Activated CD8-positive, alpha-beta memory T cell treated with anti-CD3 and anti-CD28 coated beads, Interleukin-2, amount 10 ng/mL, durations not matched to agents 7 days and 5 days (primary cell): ENCODE results near the gene BEX4. TPM values are rescaled to one million over a fixed set of nuclear protein-coding genes. Genes with fewer than 3 reads are reported as not detected.
A peak's percentile ranks its signal among the peaks of the same experiment; 100 is the strongest.
"Not testable (repeated sequence)": the region's sequence is repeated elsewhere in the genome, so short reads cannot be mapped to it uniquely, and the experiment has no call there.

Experiments used
- ATAC-seq: fragments of 150-1000 bp; cut with Tn5 transposase; one replicate; pipeline ENCODE4 v1.10.0; 2021; ENCODE audit warnings: moderate library complexity
- CTCF ChIA-PET: fragments of 350-600 bp; sonication (Branson Sonifier 250); formaldehyde crosslinking; loops from one replicate; lab custom pipeline; 2021; ENCODE audit warnings: antibody characterized with exemption; lab: Charles Lee
- DNase-seq: peaks from one replicate; pipeline ENCODE4 v3.0.0-alpha.2; 2020
- H3K27ac Mint-ChIP-seq: one replicate; pipeline ENCODE4 v1.8.0; 2021; ENCODE audit warnings: mild to moderate bottlenecking, mixed read lengths
- H3K27me3 Mint-ChIP-seq: one replicate; pipeline ENCODE4 v1.8.0; 2021; ENCODE audit warnings: mixed read lengths
- H3K36me3 Mint-ChIP-seq: one replicate; pipeline ENCODE4 v1.8.0; 2021; ENCODE audit warnings: mild to moderate bottlenecking, mixed read lengths
- H3K4me1 Mint-ChIP-seq: one replicate; pipeline ENCODE4 v1.8.0; 2021; ENCODE audit warnings: mixed read lengths
- H3K4me3 Mint-ChIP-seq: one replicate; pipeline ENCODE4 v1.8.0; 2021; ENCODE audit warnings: mild to moderate bottlenecking, moderate library complexity, mixed read lengths
- H3K9me3 Mint-ChIP-seq: one replicate; pipeline ENCODE4 v1.8.0; 2022; ENCODE audit warnings: low read depth, mixed read lengths
- total RNA-seq, 2 experiments: library from RNA; stranded (reverse); gene quantifications; one replicate each; pipeline ENCODE4 v1.2.3, GENCODE V29; 2021

Gene BEX4
- total RNA-seq, 2 experiments from 2014 or later: 8.3 to 12.4 TPM

- Mint-ChIP-seq H3K9me3 (no peaks in the 10 kb centered on the region), H3K4me3 (no peak overlapping the region), H3K36me3 (peaks cover 5% of the 10 kb centered on the region), H3K27me3 (no peaks in the 10 kb centered on the region), H3K4me1 (peaks cover 2% of the 10 kb centered on the region), H3K27ac (no peak overlapping the region)
- DNase-seq (no peak), ATAC-seq (no peak)
- CTCF ChIA-PET: no interaction called here
Measured at GRCh38 chrX:103212749-103213457, 2.0 kb upstream of the BEX4 start.

- peak overlapping the region; percentile 61 for H3K4me3 Mint-ChIP-seq
- H3K36me3 Mint-ChIP-seq: peaks cover 5% of the 10 kb centered on the region
- ATAC-seq (peak; percentile 43), DNase-seq (peak; percentile 50)
- no peaks in the 10 kb centered on the region for H3K9me3 Mint-ChIP-seq
- H3K4me1 Mint-ChIP-seq: peaks cover 2% of the 10 kb centered on the region
- CTCF ChIA-PET: interaction anchor here (1.0 kb wide), 1 partner anchor 248 kb away, joined by 3 read pairs; no protein-coding TSS in a partner anchor
- H3K27ac Mint-ChIP-seq: peak overlapping the region; percentile 64
- peaks cover 6% of the 10 kb centered on the region for H3K27me3 Mint-ChIP-seq
Measured at GRCh38 chrX:103215425-103215991, 600 bp downstream of the BEX4 start.

GRCh38 chrX:103220511-103221323 lies 5.8 kb downstream of the BEX4 start:
- Mint-ChIP-seq H3K4me1 (no peaks in the 10 kb centered on the region), H3K36me3 (peaks cover 5% of the 10 kb centered on the region), H3K27me3 (peaks cover 36% of the 10 kb centered on the region), H3K27ac (no peak overlapping the region), H3K9me3 (no peaks in the 10 kb centered on the region), H3K4me3 (no peak overlapping the region)
- no peak for ATAC-seq
- DNase-seq: no peak
- CTCF ChIA-PET: interaction anchor here (1.4 kb wide), 1 partner anchor 10 kb away, joined by 7 read pairs; no protein-coding TSS in a partner anchor

GRCh38 chrX:103225918-103226317 lies 11.0 kb downstream of the BEX4 start:
- H3K4me3 Mint-ChIP-seq, H3K36me3 Mint-ChIP-seq, H3K9me3 Mint-ChIP-seq, DNase-seq, H3K27ac Mint-ChIP-seq, ATAC-seq, H3K4me1 Mint-ChIP-seq, CTCF ChIA-PET: not testable (repeated sequence)
- H3K27me3 Mint-ChIP-seq: peaks cover 30% of the 10 kb centered on the region

- ATAC-seq (no peak), DNase-seq (no peak)
- Mint-ChIP-seq H3K36me3 (no peaks in the 10 kb centered on the region), H3K27me3 (no peaks in the 10 kb centered on the region), H3K9me3 (no peaks in the 10 kb centered on the region), H3K4me1 (no peaks in the 10 kb centered on the region), H3K27ac (no peak overlapping the region), H3K4me3 (no peak overlapping the region)
- CTCF ChIA-PET: no interaction called here
Measured at GRCh38 chrX:103233263-103233662, 18.4 kb downstream of the BEX4 start.

- no peaks in the 10 kb centered on the region for H3K27me3 Mint-ChIP-seq
- no peaks in the 10 kb centered on the region for H3K36me3 Mint-ChIP-seq
- no peak overlapping the region for H3K27ac Mint-ChIP-seq
- CTCF ChIA-PET: no interaction called here
- no peak for DNase-seq
- ATAC-seq: no peak
- H3K4me1 Mint-ChIP-seq: no peaks in the 10 kb centered on the region
- H3K9me3 Mint-ChIP-seq: no peaks in the 10 kb centered on the region
- no peak overlapping the region for H3K4me3 Mint-ChIP-seq
Measured at GRCh38 chrX:103234869-103235268, 20.0 kb downstream of the BEX4 start.

- H3K27ac Mint-ChIP-seq, H3K36me3 Mint-ChIP-seq, DNase-seq, H3K4me3 Mint-ChIP-seq, CTCF ChIA-PET, H3K27me3 Mint-ChIP-seq, ATAC-seq, H3K9me3 Mint-ChIP-seq, H3K4me1 Mint-ChIP-seq: not testable (repeated sequence)
Measured at GRCh38 chrX:103235608-103236007, 20.7 kb downstream of the BEX4 start.

- Mint-ChIP-seq H3K4me1 (no peaks in the 10 kb centered on the region), H3K27me3 (no peaks in the 10 kb centered on the region), H3K27ac (no peak overlapping the region), H3K4me3 (no peak overlapping the region), H3K36me3 (no peaks in the 10 kb centered on the region), H3K9me3 (no peaks in the 10 kb centered on the region)
- ATAC-seq (no peak), DNase-seq (no peak)
- CTCF ChIA-PET: no interaction called here
Measured at GRCh38 chrX:103236296-103236695, 21.4 kb downstream of the BEX4 start.

- no peaks in the 10 kb centered on the region for H3K36me3 Mint-ChIP-seq
Measured at GRCh38 chrX:103240155-103240554, 25.2 kb downstream of the BEX4 start.

GRCh38 chrX:103248553-103248952 lies 33.6 kb downstream of the BEX4 start:
- Mint-ChIP-seq H3K27me3 (no peaks in the 10 kb centered on the region), H3K9me3 (no peaks in the 10 kb centered on the region), H3K4me3 (no peak overlapping the region), H3K27ac (no peak overlapping the region), H3K4me1 (peaks cover 1% of the 10 kb centered on the region), H3K36me3 (peaks cover 3% of the 10 kb centered on the region)
- DNase-seq: no peak
- ATAC-seq: no peak
- CTCF ChIA-PET: interaction anchor here (1.2 to 1.4 kb wide), 2 partner anchors 37 to 40 kb away, joined by 5 to 8 read pairs; no protein-coding TSS in a partner anchor

More at GRCh38 chrX:103240155-103240554, 25.2 kb downstream of the BEX4 start:
- CTCF ChIA-PET: no interaction called here
- H3K27ac Mint-ChIP-seq: no peak overlapping the region
- H3K4me3 Mint-ChIP-seq: no peak overlapping the region
- H3K4me1 Mint-ChIP-seq: no peaks in the 10 kb centered on the region
- no peaks in the 10 kb centered on the region for H3K9me3 Mint-ChIP-seq
- ATAC-seq (no peak), DNase-seq (no peak)
- H3K27me3 Mint-ChIP-seq: peaks cover 2% of the 10 kb centered on the region

- H3K4me3 Mint-ChIP-seq: no peak overlapping the region
- CTCF ChIA-PET: interaction anchor here (1.4 kb wide), 1 partner anchor 39 kb away, joined by 8 read pairs; no protein-coding TSS in a partner anchor
- H3K36me3 Mint-ChIP-seq: peaks cover 7% of the 10 kb centered on the region
- peaks cover 8% of the 10 kb centered on the region for H3K4me1 Mint-ChIP-seq
- no peak overlapping the region for H3K27ac Mint-ChIP-seq
- no peak for ATAC-seq
- H3K27me3 Mint-ChIP-seq: no peaks in the 10 kb centered on the region
- no peaks in the 10 kb centered on the region for H3K9me3 Mint-ChIP-seq
- no peak for DNase-seq
Measured at GRCh38 chrX:103249805-103250204, 34.9 kb downstream of the BEX4 start.

- no peak overlapping the region for H3K27ac Mint-ChIP-seq
- H3K36me3 Mint-ChIP-seq: peaks cover 7% of the 10 kb centered on the region
- no peaks in the 10 kb centered on the region for H3K27me3 Mint-ChIP-seq
- DNase-seq (no peak), ATAC-seq (no peak)
- H3K9me3 Mint-ChIP-seq: no peaks in the 10 kb centered on the region
- H3K4me3 Mint-ChIP-seq: no peak overlapping the region
- CTCF ChIA-PET: interaction anchor here (0.8 kb wide), 1 partner anchor 40 kb away, joined by 3 read pairs; no protein-coding TSS in a partner anchor
- peaks cover 13% of the 10 kb centered on the region for H3K4me1 Mint-ChIP-seq
Measured at GRCh38 chrX:103250977-103251376, 36.1 kb downstream of the BEX4 start.

- no peak overlapping the region for H3K27ac Mint-ChIP-seq
Measured at GRCh38 chrX:103253608-103254007, 38.7 kb downstream of the BEX4 start.

More at GRCh38 chrX:103253608-103254007, 38.7 kb downstream of the BEX4 start:
- CTCF ChIA-PET: interaction anchor here (2.0 kb wide), 1 partner anchor 43 kb away, joined by 8 read pairs; no protein-coding TSS in a partner anchor
- no peak overlapping the region for H3K4me3 Mint-ChIP-seq
- H3K9me3 Mint-ChIP-seq: no peaks in the 10 kb centered on the region
- ATAC-seq (no peak), DNase-seq (no peak)
- no peaks in the 10 kb centered on the region for H3K27me3 Mint-ChIP-seq
- peaks cover 7% of the 10 kb centered on the region for H3K36me3 Mint-ChIP-seq
- peaks cover 13% of the 10 kb centered on the region for H3K4me1 Mint-ChIP-seq
